ENCODE data around the gene CHMP3.
"Not testable (repeated sequence)": the region's sequence is repeated elsewhere in the genome, so short reads cannot be mapped to it uniquely, and the experiment has no call there.

CHMP3 gene

DNA sequence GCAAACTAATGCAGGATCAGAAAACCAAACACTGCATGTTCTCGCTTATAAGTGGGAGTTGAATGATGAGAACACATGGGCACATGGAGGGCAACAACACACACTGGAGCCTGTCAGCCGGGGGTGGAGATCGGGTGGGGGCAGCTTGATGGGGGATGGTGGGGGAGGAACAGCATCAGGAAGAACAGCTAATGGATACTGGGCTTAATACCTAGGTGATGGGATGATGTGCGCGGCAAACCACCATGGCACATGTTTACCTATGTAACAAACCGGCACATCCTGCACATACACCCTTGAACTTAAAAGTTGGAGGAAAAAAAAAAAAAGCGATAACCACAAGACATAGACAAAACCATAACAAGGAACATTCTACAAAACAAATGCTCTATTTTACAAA, 10.4 kb downstream of the CHMP3 start:
- no peaks in the 10 kb centered on the region for H3K4me1 ChIP-seq (ENCODE audit: control insufficient read depth, low read length)
- no peak for TF ChIP-seq EZH2phosphoT487 (IDR thresholded peaks at IDR 0.05; ENCODE audit: borderline replicate concordance, low read length)
- TF ChIP-seq, protein P1, sequence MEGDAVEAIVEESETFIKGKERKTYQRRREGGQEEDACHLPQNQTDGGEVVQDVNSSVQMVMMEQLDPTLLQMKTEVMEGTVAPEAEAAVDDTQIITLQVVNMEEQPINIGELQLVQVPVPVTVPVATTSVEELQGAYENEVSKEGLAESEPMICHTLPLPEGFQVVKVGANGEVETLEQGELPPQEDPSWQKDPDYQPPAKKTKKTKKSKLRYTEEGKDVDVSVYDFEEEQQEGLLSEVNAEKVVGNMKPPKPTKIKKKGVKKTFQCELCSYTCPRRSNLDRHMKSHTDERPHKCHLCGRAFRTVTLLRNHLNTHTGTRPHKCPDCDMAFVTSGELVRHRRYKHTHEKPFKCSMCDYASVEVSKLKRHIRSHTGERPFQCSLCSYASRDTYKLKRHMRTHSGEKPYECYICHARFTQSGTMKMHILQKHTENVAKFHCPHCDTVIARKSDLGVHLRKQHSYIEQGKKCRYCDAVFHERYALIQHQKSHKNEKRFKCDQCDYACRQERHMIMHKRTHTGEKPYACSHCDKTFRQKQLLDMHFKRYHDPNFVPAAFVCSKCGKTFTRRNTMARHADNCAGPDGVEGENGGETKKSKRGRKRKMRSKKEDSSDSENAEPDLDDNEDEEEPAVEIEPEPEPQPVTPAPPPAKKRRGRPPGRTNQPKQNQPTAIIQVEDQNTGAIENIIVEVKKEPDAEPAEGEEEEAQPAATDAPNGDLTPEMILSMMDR (IDR thresholded peaks at IDR 0.05; ENCODE audit: low read depth, low read length, poor library complexity, severe bottlenecking) = no peak
- H3K9me3 ChIP-seq (ENCODE audit: control insufficient read depth, insufficient read depth, low read length) = peaks cover 3% of the 10 kb centered on the region; the same call in 1 of the 2 replicates

GRCh38 chr2:86549963-86550725, 13.1 kb downstream of the CHMP3 start:
- H3K4me3 ChIP-seq (ENCODE audit: low read length); H4K20me1 ChIP-seq (ENCODE audit: control insufficient read depth, insufficient read depth, low read depth, low read length); H3K9me3 ChIP-seq (ENCODE audit: control insufficient read depth, insufficient read depth, low read length); H3K27me3 ChIP-seq (ENCODE audit: control insufficient read depth, low read length); H3K4me2 ChIP-seq (ENCODE audit: low read length); H3F3A ChIP-seq (ENCODE audit: control insufficient read depth, insufficient read depth); H3K27ac ChIP-seq (ENCODE audit: low read depth, low read length); H3K4me1 ChIP-seq (ENCODE audit: control insufficient read depth, low read length); H3K9me2 ChIP-seq (replicated peaks; ENCODE audit: control insufficient read depth, low read length): not testable (repeated sequence)
- H3K36me3 ChIP-seq (ENCODE audit: control insufficient read depth, low read length) = peaks cover 15% of the 10 kb centered on the region
- peaks cover 24% of the 10 kb centered on the region for H3K79me2 ChIP-seq (ENCODE audit: control insufficient read depth, low read length)

More for the DNA sequence above, 10.4 kb downstream of the CHMP3 start:
- H3K9me2 ChIP-seq (replicated peaks; ENCODE audit: control insufficient read depth, low read length) = no peaks in the 10 kb centered on the region
- H3K4me2 ChIP-seq (ENCODE audit: low read length) = no peak overlapping the region
- H3K79me2 ChIP-seq (ENCODE audit: control insufficient read depth, low read length) = peaks cover 49% of the 10 kb centered on the region
- no peaks in the 10 kb centered on the region for H3K27me3 ChIP-seq (ENCODE audit: control insufficient read depth, low read length)
- H3K4me3 ChIP-seq (ENCODE audit: low read length) = no peak overlapping the region
- H4K20me1 ChIP-seq (ENCODE audit: control insufficient read depth, insufficient read depth, low read depth, low read length) = no peaks in the 10 kb centered on the region
- H3F3A ChIP-seq (ENCODE audit: control insufficient read depth, insufficient read depth) = no peaks in the 10 kb centered on the region
- no peak overlapping the region for H3K27ac ChIP-seq (ENCODE audit: low read depth, low read length)
- H3K36me3 ChIP-seq (ENCODE audit: control insufficient read depth, low read length) = 0 out of 2 replicates have a peak, but pooled peaks cover 3% of the 10 kb centered on the region

- peaks cover 15% of the 10 kb centered on the region for H3K36me3 ChIP-seq (ENCODE audit: control insufficient read depth, low read length)
- not testable (repeated sequence) for H3F3A ChIP-seq (ENCODE audit: control insufficient read depth, insufficient read depth); H3K4me2 ChIP-seq (ENCODE audit: low read length); H3K27me3 ChIP-seq (ENCODE audit: control insufficient read depth, low read length); H3K9me2 ChIP-seq (replicated peaks; ENCODE audit: control insufficient read depth, low read length); H4K20me1 ChIP-seq (ENCODE audit: control insufficient read depth, insufficient read depth, low read depth, low read length); H3K9me3 ChIP-seq (ENCODE audit: control insufficient read depth, insufficient read depth, low read length); H3K4me1 ChIP-seq (ENCODE audit: control insufficient read depth, low read length); H3K4me3 ChIP-seq (ENCODE audit: low read length); H3K27ac ChIP-seq (ENCODE audit: low read depth, low read length)
- peaks cover 20% of the 10 kb centered on the region for H3K79me2 ChIP-seq (ENCODE audit: control insufficient read depth, low read length)
These were observed 13.8 kb downstream of the CHMP3 start for GRCh38 chr2:86549440-86549839.

DNA sequence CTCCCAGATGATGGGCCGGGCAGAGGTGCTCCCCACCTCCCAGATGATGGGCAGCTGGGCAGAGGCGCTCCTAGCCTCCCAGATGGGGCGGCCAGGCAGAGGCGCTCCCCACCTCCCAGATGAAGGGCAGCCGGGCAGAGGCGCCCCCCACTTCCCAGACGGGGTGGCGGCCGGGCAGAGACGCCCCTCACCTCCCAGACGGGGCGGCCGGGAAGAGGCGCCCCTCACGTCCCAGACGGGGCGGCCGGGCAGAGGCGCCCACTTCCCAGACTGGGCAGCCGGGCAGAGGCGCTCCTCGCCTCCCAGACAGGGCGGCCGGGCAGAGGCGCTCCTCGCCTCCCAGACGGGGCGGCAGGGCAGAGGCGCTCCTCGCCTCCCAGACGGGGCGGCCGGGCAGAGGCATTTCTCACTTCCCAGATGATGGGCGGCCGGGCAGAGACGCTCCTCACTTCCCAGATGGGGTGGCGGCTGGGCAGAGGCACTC, 14.3 kb downstream of the CHMP3 start:
- not testable (repeated sequence) for H3K4me1 ChIP-seq (ENCODE audit: control insufficient read depth, low read length); H3K27ac ChIP-seq (ENCODE audit: low read depth, low read length); H3K27me3 ChIP-seq (ENCODE audit: control insufficient read depth, low read length); H3K9me3 ChIP-seq (ENCODE audit: control insufficient read depth, insufficient read depth, low read length); H4K20me1 ChIP-seq (ENCODE audit: control insufficient read depth, insufficient read depth, low read depth, low read length); H3K4me2 ChIP-seq (ENCODE audit: low read length); H3F3A ChIP-seq (ENCODE audit: control insufficient read depth, insufficient read depth); H3K4me3 ChIP-seq (ENCODE audit: low read length); H3K9me2 ChIP-seq (replicated peaks; ENCODE audit: control insufficient read depth, low read length)
- H3K36me3 ChIP-seq (ENCODE audit: control insufficient read depth, low read length) = peaks cover 15% of the 10 kb centered on the region
- H3K79me2 ChIP-seq (ENCODE audit: control insufficient read depth, low read length) = peaks cover 17% of the 10 kb centered on the region

- H3K9me2 ChIP-seq (replicated peaks; ENCODE audit: control insufficient read depth, low read length); H3K4me2 ChIP-seq (ENCODE audit: low read length); H3K27me3 ChIP-seq (ENCODE audit: control insufficient read depth, low read length); H3K9me3 ChIP-seq (ENCODE audit: control insufficient read depth, insufficient read depth, low read length); H3F3A ChIP-seq (ENCODE audit: control insufficient read depth, insufficient read depth); H3K4me3 ChIP-seq (ENCODE audit: low read length); H3K27ac ChIP-seq (ENCODE audit: low read depth, low read length); H3K4me1 ChIP-seq (ENCODE audit: control insufficient read depth, low read length); H4K20me1 ChIP-seq (ENCODE audit: control insufficient read depth, insufficient read depth, low read depth, low read length): not testable (repeated sequence)
- peaks cover 15% of the 10 kb centered on the region for H3K79me2 ChIP-seq (ENCODE audit: control insufficient read depth, low read length)
- peaks cover 15% of the 10 kb centered on the region for H3K36me3 ChIP-seq (ENCODE audit: control insufficient read depth, low read length)
These were observed 14.9 kb downstream of the CHMP3 start for GRCh38 chr2:86548165-86548912.

DNA sequence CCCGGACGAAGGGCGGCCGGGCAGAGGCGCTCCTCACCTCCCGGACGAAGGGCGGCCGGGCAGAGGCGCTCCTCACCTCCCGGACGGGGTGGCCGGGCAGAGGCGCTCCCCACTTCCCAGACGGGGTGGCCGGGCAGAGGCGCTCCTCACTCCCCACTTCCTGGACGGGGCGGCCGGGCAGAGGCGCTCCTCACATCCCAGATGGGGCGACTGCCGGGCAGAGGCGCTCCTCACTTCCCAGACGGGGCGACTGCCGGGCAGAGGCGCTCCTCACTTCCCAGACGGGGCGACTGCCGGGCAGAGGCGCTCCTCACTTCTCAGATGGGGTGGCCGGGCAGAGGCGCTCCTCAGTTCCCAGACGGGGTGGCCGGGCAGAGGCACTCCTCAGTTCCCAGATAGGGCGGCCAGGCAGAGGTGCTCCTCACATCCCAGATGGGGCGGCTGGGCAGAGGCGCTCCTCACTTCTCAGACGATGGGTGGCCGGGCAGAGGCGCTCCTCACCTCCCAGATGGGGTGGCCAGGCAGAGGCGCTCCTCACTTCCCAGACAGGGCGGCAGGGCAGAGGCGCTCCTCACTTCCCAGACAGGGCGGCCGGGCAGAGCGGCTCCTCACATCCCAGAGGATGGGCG, 17.8 kb downstream of the CHMP3 start:
- not testable (repeated sequence) for H3K79me2 ChIP-seq (ENCODE audit: control insufficient read depth, low read length); H3K4me3 ChIP-seq (ENCODE audit: low read length); H3K27ac ChIP-seq (ENCODE audit: low read depth, low read length); H3F3A ChIP-seq (ENCODE audit: control insufficient read depth, insufficient read depth); H3K9me3 ChIP-seq (ENCODE audit: control insufficient read depth, insufficient read depth, low read length); H3K27me3 ChIP-seq (ENCODE audit: control insufficient read depth, low read length); H3K4me2 ChIP-seq (ENCODE audit: low read length); H3K4me1 ChIP-seq (ENCODE audit: control insufficient read depth, low read length); H3K9me2 ChIP-seq (replicated peaks; ENCODE audit: control insufficient read depth, low read length); H4K20me1 ChIP-seq (ENCODE audit: control insufficient read depth, insufficient read depth, low read depth, low read length)
- H3K36me3 ChIP-seq (ENCODE audit: control insufficient read depth, low read length) = peaks cover 14% of the 10 kb centered on the region

Data from DOHH2 (cell line).